HG02840 (cell line): ENCODE measurements around the gene CD151.

Experiments
- ATAC-seq: cut with Tn5 transposase; IDR thresholded peaks from one replicate; pipeline ENCODE4 v1.9.1; 2021; ENCODE audit warnings: mild to moderate bottlenecking, moderate library complexity, moderate number of reproducible peaks; ENCODE audit not compliant: unreplicated experiment, low FRiP score

The CD151 gene

GRCh38 chr11:855330-855674 lies 22.6 kb downstream of the CD151 start:
- no peak for ATAC-seq

- no peak for ATAC-seq
These were observed 23.0 kb downstream of the CD151 start for GRCh38 chr11:855796-856195.

GRCh38 chr11:856397-856796 lies 23.6 kb downstream of the CD151 start:
- no peak for ATAC-seq

- no peak for ATAC-seq
These were observed 25.5 kb downstream of the CD151 start for GRCh38 chr11:858053-858761.

- ATAC-seq = no peak
These were observed 26.1 kb downstream of the CD151 start for GRCh38 chr11:858762-859339.

GRCh38 chr11:859394-860131 lies 26.8 kb downstream of the CD151 start:
- no peak for ATAC-seq

- no peak for ATAC-seq
These were observed 27.7 kb downstream of the CD151 start for GRCh38 chr11:860234-861104.

- no peak for ATAC-seq
These were observed 28.3 kb downstream of the CD151 start for GRCh38 chr11:861105-861479.

GRCh38 chr11:862081-862661 lies 29.4 kb downstream of the CD151 start:
- no peak for ATAC-seq

- ATAC-seq = no peak
These were observed 29.9 kb downstream of the CD151 start for GRCh38 chr11:862696-863022.

GRCh38 chr11:863023-863909 lies 30.5 kb downstream of the CD151 start:
- no peak for ATAC-seq

- no peak for ATAC-seq
These were observed 31.4 kb downstream of the CD151 start for GRCh38 chr11:863910-864827.

- no peak for ATAC-seq
These were observed 32.1 kb downstream of the CD151 start for GRCh38 chr11:864898-865297.

- no peak for ATAC-seq
These were observed 33.0 kb downstream of the CD151 start for GRCh38 chr11:865462-866430.

- ATAC-seq = no peak
These were observed 33.7 kb downstream of the CD151 start for GRCh38 chr11:866481-866880.

- no peak for ATAC-seq
These were observed 35.2 kb downstream of the CD151 start for GRCh38 chr11:867856-868358.

- no peak for ATAC-seq
These were observed 35.6 kb downstream of the CD151 start for GRCh38 chr11:868394-868793.
